ENCODE results near the gene MED23.

The MED23 gene

GRCh38 chr6:131638013-131638412, 10.0 kb upstream of the MED23 start:
- DNase-seq: no peak

DNA sequence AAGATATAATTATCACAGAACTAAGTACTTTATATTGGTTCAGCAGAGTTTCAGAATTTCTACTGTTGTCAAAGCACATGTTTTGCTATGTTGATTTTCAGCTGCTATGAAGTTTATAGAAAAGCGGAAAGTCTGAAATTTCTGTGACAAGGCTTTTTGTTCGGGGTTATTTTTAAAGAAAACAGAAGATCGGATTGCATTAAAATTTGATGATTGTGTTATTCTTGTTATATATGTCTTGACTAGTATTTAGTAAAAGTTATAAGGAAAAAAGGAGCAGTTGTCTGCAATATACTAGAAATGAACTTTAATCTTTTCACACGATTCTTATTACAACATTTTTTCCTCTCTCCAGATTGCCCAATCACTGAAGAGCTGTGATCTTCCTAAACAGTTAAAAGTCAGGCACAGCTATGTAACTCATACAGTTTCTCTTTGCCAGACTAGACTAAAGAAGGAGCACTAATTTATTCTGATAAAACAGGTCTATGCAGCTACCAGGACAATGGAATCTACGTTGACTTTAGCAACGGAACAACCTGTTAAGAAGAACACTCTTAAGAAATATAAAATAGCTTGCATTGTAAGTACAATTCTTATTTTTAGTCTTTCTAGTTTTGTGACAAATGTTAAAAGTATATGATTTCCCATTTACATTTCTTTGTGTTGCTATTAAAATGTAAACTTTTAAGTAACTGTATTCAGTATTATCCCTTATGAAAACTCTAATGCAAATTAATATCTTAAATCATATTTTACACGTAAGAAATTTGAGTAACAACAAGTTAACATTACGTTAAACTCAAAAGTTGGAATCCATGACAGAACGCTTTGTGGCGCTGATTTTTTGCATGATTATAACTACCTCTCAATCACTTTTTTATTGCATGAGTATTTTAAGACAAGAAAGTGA, 9.1 kb upstream of the MED23 start, which contains the start of gene ENPP3:
Gene ENPP3, plus strand, starts transcription at position 423 of the 913 bp plus-strand sequence. Its CDS starts 83 bp downstream, at position 506.
- DNase-seq: no peak

DNA sequence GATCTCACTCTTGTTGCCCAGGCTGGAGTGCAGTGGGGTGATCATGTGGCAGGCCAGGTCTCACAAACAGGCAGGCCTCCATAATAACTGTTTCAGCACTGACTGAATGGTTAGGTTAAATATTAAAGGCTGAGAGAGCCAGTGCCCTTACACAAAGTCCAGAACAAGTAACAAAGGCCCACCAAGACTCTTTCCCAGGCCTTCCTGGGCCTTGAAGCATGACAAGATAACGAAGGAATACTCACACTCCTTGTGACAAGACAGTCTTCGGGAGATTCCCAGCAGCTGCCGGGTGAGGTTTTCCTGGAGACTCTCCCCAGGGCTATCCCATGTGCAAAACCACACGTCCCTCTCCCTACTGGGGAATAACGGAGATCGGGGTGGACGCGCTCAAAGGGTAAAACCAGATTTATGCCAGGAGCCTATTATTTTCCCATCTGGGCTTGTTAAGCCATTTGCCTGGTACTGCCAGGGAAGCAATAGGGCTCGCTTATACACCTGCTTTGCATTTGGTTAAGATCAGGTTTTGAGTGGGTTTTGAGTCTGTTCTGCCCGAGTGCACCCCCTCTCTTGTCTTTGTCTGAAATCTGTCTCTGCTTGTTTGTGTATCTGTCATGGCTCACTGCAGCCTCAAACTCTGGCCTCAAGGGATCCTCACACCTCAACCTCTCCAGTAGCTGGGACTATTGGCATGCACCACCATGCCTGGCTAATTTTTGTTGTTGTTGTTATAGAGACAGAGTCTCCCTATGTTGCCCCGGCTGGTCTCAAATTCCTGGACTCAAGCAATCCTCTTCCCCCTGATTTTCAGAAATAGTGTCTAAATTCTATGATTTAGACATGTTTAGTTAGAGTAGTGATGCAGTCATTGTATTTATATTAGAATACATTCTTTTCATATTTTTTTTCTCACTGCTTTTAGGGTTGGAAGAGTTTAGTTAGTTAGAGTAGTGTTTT, 7.6 kb upstream of the MED23 start:
- DNase-seq: no peak

DNA sequence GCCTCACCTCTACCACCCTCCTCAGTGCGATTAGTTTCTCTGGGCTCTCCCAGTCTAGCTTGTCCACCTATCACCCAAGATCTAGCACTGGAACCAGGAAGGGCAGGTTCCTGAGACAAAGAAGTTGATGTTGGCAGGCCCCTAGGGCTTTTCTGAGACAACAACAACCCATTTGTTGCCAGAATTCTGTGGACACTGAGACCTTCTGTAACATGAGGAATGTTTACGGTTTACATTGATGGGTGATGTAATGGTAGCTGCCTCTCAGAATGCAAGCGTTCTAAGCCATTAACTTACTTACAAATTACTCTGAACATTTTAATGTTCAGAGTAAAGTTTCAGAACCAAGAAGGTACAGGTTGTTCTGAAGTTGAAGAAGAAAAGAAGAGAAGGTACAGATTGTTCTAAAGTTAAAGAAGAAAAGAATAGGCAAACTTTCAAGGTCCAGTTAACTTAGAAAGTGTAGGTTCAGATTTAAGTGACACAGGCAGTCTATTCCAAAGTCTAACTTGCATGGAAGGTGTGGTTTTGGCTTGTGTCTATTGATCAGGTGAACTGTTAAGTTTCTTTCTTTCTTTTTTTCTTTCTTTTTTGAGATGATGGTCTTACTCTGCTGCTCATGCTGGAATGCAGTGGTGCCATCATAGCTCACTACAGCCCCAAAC, 3.7 kb upstream of the MED23 start:
- no peak for DNase-seq

GRCh38 chr6:131629651-131630050, 1.6 kb upstream of the MED23 start:
- no peak for DNase-seq

DNA sequence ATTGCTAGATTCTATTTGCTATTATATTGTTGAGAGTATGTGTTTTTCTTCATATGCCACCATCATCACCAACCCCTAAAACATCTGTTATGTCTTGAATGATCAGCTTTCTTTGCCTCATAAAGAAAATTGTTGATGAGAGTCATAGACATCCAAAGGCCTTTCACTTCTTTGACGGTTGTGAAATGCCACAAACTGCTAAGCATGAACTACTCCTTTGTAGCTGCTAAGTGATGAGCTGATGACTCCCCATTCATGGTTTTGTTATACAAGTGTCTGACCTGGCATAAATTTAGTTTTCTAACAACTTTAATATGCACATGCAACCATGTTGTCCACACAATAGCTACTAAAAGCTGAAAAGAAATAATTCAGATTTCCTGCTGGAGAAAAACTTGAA, 684 bp upstream of the MED23 start:
- DNase-seq: no peak

- no peak for DNase-seq
Observed at GRCh38 chr6:131615275-131615674, 12.8 kb downstream of the MED23 start.

DNA sequence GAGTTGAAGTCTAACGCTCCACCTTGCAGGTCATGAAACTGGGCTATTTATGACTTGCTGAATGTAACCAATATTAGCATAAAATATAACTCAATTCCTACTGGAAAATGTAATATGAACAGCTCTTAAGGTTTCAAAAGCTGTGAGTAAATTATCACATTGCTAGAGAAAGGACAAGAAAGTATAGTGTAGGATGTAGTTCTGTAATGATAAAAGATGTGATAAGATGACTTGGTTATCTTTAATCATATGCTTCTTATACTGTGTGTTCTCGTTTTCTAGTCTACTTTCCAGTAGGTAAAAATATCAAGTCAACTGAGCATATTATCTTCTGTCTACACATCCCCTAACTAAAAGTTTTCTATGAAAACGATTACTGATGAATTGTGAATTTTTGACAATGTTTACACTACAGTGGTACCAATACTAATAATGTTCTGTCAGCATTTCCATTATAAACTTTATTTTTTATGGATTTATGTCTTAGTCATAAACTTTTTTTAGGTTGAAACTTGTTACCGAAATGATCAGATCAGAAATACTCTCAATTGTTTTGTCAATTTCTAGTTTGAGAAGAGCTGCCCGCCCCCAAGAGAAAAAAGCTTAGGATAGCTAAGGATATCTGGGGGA, 14.6 kb downstream of the MED23 start:
- DNase-seq: no peak

DNA sequence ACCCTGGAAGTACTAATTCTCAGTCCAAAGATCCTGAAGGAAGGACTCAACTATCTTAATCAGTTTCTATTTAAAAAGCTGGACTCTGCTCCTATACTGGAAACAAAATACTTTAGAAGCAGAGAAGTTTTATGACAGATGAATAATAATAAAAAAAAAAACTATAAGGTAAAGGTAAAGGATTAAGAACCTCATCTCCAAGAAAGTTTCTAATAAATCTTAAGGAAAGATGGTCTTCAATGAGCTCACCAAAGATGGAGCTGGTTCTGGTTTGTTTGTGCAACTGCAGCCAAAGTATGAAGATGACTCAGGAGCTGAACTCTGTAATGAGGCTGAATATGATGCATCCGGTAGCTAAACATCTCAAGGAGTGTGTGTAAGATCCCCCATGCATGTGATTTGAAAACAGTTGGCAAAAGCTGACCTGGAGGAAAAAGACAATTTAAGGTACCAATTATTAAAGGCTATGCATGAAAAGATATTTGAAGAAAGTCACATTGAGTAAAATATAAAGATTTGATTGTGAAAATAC, 25.2 kb downstream of the MED23 start:
- no peak for DNase-seq

GRCh38 chr6:131600716-131601115, 27.3 kb downstream of the MED23 start:
- no peak for DNase-seq

- no peak for DNase-seq
Observed at GRCh38 chr6:131597446-131597845, 30.6 kb downstream of the MED23 start.

DNA sequence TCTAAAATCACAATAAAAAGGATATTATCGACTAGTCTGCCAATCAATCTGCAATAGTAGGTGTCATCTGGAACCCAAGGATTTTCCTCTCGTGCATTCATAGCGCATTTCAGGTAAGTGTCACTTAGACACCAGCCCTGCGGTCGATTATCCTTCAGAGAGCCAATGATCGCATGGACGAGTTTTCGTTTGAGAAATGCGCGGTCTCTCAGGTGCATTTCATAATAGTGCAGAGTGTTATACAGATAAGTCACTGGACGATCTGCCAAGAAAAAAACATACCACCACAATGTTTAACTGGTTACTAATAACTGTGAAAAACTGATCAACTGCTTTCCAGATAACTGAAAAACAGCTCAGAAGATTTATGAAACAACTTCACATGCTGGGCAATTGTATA, 34.0 kb downstream of the MED23 start:
- no peak for DNase-seq

DNA sequence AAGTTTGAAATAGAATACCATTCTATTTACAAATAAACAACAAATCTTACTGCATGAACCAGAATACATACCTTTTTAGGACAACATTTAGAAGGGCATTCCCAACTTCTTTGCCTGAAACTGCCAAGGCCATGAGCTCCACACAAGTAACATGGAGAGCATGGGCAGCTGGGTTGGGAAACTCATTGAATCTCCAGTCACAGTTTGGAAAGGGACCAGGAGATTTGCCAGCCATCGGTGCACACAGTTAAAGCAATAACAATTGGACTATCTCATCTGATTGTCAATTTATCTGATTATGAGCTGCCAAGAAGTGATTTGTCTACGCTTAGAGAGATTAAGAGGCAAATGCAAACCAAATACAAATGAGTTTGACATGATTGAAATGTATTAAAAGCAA, 35.1 kb downstream of the MED23 start:
- DNase-seq: no peak

- no peak for DNase-seq
Observed at GRCh38 chr6:131588643-131589042, 39.4 kb downstream of the MED23 start.

DNA sequence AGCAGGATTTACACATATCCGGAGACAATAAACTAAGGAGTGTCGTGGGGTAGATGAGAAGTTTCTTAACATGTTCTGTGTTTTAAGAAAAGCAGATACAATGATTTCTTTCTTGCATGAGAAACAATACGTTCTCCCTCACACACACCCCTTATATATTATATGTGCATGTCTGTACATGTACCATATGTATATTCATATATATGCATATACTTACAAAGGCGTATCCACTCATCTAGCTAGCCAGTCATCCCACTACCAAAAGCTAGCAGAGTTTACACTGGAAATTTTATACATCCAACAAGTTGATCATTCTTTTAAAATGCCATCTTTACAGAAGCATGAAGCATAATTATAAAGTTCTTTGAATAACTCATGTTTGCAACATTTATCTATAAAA, 40.1 kb downstream of the MED23 start:
- no peak for DNase-seq

GRCh38 chr6:131586543-131586942, 41.5 kb downstream of the MED23 start:
- no peak for DNase-seq

DNA sequence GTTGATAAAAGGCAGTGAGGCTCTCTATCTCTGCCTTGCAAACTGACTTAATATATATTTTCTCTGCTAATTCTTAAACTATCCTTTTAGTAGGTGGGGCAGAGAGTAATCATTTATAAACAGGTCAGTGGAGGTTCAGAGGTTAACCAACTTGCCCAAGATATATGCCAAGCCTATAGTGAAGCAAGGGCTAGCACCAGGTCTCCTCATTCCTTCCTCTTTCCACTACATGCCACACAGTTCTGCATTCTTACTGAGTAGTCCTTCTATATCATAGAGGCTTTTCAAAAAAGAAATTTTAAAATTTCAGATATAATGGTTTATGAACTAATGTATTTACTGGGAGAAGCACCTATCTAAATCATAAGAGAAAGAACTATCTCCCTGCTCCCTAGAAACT, 46.5 kb downstream of the MED23 start:
- DNase-seq: no peak

DNA sequence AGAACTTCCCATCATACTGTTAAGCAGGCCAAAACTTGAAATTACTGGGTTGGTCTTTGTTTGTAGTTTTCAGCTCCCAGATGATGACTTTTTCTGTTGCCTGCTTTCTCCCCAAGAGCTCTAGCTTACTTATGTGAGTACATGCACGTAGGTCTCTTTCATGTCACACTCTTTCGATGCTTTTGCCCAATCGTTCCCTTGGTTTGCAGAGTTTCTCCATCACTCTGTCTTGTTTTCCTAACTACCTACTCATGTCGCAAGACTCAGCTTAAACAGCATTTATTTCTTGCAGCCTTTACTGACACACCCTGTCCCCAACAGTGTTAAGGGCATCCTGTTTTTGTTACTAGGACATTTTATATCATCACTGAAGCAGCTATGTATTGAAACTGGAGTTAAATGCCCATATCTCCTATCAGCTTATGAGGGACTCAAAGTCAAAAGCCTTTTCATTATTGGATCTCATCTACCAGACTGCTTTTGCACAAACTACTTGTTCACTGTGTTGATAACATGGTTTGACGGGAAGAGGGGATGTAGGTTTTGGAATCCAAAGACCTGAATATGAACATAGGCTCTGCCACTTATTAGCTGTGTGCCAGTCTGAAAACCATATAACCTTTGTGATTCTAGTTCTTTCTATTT, 52.1 kb downstream of the MED23 start:
- DNase-seq: no peak

- DNase-seq: no peak
Observed at GRCh38 chr6:131574686-131575085, 53.4 kb downstream of the MED23 start.

DNA sequence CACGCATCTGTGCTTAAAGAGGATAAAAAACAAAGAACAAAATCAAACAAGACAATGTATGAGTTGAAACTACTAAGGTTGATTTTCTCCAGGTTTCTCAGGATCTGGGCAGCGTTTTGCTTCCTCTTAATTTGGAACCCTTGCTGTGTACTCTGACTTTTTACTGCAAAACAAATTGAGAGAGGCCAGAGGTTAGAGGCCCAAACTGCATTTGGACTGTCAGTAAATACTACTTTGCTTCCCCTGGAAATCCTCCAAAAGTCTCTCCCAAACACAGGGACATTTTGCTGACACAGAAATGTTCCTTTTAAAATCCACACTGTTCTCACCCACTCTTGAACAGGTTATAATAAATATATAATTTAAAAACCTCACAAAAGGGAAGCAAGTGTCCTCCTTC, 53.9 kb downstream of the MED23 start:
- no peak for DNase-seq

DNA sequence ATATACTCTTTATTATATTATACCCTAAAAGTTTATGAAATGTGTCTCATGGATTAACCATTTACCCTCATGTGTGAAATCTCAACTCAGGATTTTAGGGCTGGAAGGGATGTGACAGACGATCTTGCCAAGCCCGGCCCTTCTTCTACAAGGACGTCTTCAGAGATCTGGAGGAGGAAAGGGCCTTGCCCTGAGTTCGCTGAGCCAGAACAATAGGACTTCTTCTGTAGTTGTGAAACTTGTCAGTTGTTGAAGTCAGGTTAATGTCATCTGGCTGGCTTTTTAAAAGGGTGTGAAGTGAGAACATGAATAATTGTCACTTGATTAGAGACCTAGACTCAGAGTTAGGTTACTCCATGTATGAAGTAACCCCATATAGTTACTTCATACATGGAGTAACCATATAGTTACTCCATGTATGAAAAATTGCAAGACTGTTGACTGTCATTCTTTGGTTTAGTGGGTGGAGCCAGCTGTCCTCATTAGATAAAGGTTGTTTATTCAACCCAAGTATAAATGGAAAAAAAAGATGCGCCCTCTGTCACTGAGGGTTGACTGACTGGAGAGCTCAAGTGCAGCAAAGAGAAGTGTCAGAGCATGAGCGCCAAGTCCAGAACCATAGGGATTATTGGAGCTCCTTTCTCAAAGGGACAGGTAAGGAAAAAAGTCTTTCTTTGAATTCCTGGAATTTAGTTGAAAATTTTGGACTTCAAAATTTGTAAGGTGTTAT, 55.2 kb downstream of the MED23 start, which contains the start of gene ARG1:
Gene ARG1, plus strand, starts transcription at position 541 of the 730 bp plus-strand sequence. Its CDS starts 57 bp downstream, at position 598.
- DNase-seq: no peak

Data from cortex of kidney (tissue), 1 donor.